ENCODE measurements around the gene KRT3.
"Not testable (repeated sequence)": the region's sequence is repeated elsewhere in the genome, so short reads cannot be mapped to it uniquely, and the experiment has no call there.

Gene KRT3

GRCh38 chr12:52798003-52798670 lies 2.2 kb upstream of the KRT3 start:
- no peak for DNase-seq (ENCODE audit: low read depth)

GRCh38 chr12:52797529-52797894 lies 1.6 kb upstream of the KRT3 start:
- no peak for DNase-seq (ENCODE audit: low read depth)

GRCh38 chr12:52796839-52797528 lies 1.1 kb upstream of the KRT3 start:
- no peak for DNase-seq (ENCODE audit: low read depth)

- no peak for DNase-seq (ENCODE audit: low read depth)
These were observed 495 bp upstream of the KRT3 start for GRCh38 chr12:52796429-52796794.

- DNase-seq (ENCODE audit: low read depth) = not testable (repeated sequence)
These were observed 614 bp downstream of the KRT3 start for GRCh38 chr12:52795332-52795674.

GRCh38 chr12:52794479-52795331 lies 1.2 kb downstream of the KRT3 start:
- no peak for DNase-seq (ENCODE audit: low read depth)

- DNase-seq (ENCODE audit: low read depth) = no peak
These were observed 3.5 kb downstream of the KRT3 start for GRCh38 chr12:52792185-52793029.

GRCh38 chr12:52791271-52792184 lies 4.4 kb downstream of the KRT3 start:
- no peak for DNase-seq (ENCODE audit: low read depth)

- DNase-seq (ENCODE audit: low read depth) = no peak
These were observed 5.3 kb downstream of the KRT3 start for GRCh38 chr12:52790427-52791270.

- no peak for DNase-seq (ENCODE audit: low read depth)
These were observed 6.1 kb downstream of the KRT3 start for GRCh38 chr12:52789637-52790426.

- DNase-seq (ENCODE audit: low read depth) = no peak
These were observed 6.9 kb downstream of the KRT3 start for GRCh38 chr12:52788876-52789636.

- no peak for DNase-seq (ENCODE audit: low read depth)
These were observed 7.6 kb downstream of the KRT3 start for GRCh38 chr12:52788192-52788875.

GRCh38 chr12:52787324-52788191 lies 8.4 kb downstream of the KRT3 start:
- DNase-seq (ENCODE audit: low read depth) = no peak

- no peak for DNase-seq (ENCODE audit: low read depth)
These were observed 11.0 kb downstream of the KRT3 start for GRCh38 chr12:52784909-52785308.

- DNase-seq (ENCODE audit: low read depth) = no peak
These were observed 12.2 kb downstream of the KRT3 start for GRCh38 chr12:52783563-52784316.

GRCh38 chr12:52782502-52782901 lies 13.4 kb downstream of the KRT3 start:
- no peak for DNase-seq (ENCODE audit: low read depth)

Data from T-helper 22 cell (primary cell).